Stimulated activated CD4-positive, alpha-beta T cell treated with anti-CD3 and anti-CD28 coated beads, Interleukin-4, amount 100 ng/mL, for 24 hours (primary cell): Measurements from ENCODE around the gene INPP5A.
"Not testable (repeated sequence)": the region's sequence is repeated elsewhere in the genome, so short reads cannot be mapped to it uniquely, and the experiment has no call there.

Experiments
- DNase-seq: peaks from one replicate; pipeline ENCODE4 v3.0.0-alpha.2; 2020

Gene INPP5A

GRCh38 chr10:132504501-132505272 is 32.9 kb upstream of the INPP5A start:
- DNase-seq = no peak

GRCh38 chr10:132505546-132505945 is 32.0 kb upstream of the INPP5A start:
- not testable (repeated sequence) for DNase-seq

DNA sequence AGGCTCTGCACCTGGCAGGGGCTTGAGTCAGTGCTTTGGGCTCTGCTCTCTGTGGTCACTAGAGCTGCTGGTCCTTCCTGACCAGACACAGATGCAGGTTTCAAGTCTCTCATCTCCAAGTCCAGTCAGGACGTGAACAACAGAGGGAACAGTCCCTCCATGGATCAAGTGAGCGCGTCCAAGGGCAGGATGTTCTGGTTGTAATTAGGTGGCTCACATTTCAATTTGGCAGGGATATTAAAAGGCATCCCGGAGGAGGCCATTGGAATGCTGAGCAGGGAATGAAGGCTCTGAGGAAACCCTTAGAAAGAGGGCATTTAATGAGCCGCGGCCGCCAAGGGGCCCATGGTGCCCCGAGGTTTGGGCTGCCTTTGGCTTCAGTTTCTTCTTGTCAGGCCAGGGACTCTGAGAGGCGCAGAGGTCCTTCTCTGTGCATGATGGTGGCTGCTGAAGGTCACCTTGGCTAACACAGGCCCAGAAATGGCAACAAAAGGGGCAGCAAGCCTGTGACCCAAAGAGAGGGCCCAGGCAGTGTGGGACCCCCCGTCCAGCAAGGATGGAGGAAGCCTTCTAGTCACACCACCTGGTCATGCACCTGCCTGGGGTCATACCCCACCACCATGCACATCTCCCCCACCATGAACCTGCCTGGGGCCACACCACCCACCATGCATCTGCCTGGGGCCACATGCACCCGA is 30.7 kb upstream of the INPP5A start:
- DNase-seq = no peak

- no peak for DNase-seq
Observed at GRCh38 chr10:132507409-132507955, 30.1 kb upstream of the INPP5A start.

GRCh38 chr10:132507956-132508490 is 29.6 kb upstream of the INPP5A start:
- no peak for DNase-seq

DNA sequence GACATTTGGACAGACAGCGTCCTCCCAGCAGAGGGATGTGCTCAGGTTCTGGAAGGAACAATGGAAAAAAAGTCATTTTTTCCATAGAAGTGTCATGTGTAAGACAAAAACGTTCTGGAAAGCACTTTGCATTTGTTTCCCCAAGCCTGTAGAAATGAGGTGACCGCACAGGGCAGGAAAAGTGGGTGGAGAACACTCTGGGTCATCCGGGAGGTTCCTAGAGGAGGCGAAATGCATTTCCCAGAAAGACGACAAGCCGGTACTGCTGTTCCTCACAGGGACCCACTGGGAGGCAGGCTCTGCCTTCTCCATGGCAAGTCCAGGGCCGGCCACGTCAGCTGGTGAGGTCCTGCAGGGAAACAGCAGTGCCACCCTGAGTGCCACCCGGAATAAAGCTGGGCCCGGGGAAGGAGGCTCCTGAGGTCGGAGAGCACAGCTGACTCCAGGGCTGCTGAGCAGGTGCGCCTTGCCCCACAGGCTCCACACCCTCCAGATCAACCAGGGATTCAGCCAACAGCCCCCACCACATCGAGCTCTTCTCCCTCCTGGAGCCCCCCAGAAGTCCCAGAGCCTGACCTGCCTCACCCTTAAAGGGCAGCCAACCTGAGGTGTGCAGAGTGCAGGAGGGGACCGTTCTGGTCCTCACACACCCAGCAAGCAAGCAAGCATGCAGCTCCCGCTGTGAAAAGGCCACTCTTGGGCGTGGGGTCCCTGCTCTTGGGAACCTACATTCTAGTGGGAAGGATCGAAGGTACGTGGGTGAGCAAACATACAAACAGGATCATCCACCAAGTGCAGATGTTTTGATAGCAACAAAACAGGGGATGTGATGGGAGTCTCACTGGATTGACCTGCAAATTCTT is 28.8 kb upstream of the INPP5A start:
- DNase-seq = no peak

- DNase-seq = no peak
Observed at GRCh38 chr10:132509506-132510173, 27.9 kb upstream of the INPP5A start.

GRCh38 chr10:132510174-132510611 is 27.4 kb upstream of the INPP5A start:
- no peak for DNase-seq

- DNase-seq = no peak
Observed at GRCh38 chr10:132511121-132512051, 26.2 kb upstream of the INPP5A start.

DNA sequence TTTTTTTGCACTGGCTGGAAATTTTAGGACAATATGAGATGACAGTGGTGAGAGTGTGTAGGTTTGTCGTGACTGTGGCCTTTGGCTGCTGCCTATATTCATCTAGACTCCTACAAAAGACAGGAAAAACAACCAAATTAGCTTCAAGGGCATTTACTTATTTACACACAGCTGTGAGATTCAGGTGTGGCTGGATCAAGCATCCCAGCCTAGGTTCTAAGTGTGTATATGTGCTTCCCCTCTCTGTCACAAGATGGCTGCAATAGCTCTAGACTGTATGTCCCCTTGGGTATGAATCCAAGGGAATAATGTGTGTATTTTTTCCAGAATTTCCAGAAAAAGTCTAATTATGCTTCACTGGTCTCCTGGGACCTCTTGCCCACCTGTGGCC is 25.5 kb upstream of the INPP5A start:
- no peak for DNase-seq

DNA sequence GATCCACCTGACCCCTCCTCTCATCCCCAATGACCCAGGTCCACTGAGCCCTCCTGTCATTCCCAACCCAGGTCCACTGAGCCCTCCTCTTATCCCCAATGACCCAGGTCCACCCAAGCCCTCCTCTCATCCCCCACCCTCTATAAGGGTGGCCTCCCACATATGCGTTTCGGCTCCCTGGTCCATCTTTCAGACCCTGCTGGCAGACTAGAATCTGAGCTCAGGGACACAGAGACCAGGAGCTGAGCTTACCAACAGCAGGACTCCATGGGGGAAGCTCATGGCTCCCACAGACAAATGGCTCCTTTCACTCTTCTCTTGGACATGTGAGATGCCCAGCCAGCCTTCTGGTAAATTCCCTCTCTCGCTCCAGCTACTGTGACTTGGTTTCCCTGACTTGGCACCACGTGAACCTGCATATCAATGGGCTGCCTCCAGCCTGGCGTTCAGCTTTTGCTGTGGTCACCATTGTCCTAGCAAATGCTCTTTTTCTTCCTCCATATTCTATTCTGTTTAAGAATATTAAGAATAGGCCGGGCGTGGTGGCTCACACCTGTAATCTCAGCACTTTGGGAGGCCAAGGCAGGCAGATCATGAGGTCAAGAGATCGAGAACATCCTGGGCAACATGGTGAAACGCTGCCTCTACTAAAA is 24.8 kb upstream of the INPP5A start:
- DNase-seq = no peak

DNA sequence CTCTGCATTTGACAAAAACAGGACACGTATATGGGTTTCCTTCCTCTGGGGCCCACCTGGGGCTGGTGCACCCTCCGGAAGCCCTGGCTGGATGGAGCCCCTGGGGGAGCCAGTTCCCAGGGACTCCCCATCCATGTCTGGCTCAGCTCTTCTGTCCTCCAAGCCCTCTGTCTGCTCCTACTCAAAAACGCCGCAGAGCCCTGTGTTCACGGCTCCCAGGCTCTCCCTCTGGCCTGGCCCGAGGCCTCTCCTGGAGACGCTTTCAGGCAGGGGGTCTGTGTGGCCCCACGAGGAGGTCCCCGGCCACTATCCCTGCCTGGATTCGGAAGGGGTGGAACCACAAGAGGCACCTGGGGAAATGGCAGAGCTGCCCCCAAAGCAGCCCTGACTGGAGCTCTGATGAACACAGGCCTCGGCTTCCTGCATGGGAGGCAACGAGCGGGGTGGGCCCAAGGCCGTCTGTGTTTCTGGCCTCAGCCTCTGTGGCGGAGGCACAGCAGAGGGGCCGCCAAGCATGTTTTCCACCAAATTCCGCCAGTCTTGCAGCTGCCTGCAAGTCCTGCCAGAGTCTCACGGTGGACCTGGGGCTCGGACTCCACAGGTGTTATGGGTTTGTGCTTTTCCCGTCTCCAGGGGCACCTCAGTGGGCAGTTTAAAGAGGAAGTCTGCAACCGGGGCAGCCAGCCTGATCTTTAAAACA is 22.6 kb upstream of the INPP5A start:
- DNase-seq = no peak

DNA sequence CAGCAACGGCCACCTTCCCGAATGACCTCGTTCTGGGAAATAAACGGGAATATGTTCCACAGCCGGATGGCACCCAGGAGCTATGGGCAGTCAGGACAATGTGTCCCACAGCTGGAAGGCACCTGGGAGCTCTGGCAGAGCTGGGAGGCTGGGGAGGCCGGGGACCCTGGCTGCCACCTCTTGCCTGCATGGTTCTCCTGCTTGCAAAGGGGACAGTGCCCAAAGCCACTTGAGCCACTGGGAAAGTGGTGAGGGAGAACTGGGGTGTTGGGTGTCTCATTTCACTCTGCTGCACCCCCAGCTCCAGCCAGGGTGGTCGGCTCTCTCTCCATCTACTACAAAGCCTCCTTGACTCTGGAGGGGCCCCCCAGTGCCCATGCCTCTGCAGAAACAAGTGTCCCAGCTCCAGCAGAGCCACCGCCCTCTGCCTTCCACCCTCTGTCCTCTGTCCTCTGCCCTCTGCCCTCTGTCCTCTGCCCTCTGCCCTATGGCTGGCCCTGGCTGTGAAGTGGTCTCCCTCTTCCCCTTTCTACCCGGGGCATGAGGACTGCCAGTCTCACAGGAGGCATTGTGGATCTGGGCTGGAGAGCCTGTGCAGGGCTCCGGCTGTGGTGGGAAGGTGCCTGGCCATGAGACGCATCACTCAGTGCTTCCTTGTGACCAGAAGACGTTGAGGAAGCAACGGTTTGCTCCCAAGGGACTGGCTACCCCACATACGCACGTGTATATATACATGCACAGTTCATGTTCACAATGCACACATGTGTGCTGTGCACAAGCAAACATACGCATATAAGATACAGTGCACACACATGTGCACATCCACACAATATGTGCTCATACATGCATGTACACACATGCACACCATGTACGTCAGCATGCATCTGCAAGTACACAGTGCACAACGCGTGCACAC is 21.5 kb upstream of the INPP5A start:
- no peak for DNase-seq

- DNase-seq = no peak
Observed at GRCh38 chr10:132516771-132517725, 20.5 kb upstream of the INPP5A start.

GRCh38 chr10:132517951-132518521 is 19.6 kb upstream of the INPP5A start:
- no peak for DNase-seq

DNA sequence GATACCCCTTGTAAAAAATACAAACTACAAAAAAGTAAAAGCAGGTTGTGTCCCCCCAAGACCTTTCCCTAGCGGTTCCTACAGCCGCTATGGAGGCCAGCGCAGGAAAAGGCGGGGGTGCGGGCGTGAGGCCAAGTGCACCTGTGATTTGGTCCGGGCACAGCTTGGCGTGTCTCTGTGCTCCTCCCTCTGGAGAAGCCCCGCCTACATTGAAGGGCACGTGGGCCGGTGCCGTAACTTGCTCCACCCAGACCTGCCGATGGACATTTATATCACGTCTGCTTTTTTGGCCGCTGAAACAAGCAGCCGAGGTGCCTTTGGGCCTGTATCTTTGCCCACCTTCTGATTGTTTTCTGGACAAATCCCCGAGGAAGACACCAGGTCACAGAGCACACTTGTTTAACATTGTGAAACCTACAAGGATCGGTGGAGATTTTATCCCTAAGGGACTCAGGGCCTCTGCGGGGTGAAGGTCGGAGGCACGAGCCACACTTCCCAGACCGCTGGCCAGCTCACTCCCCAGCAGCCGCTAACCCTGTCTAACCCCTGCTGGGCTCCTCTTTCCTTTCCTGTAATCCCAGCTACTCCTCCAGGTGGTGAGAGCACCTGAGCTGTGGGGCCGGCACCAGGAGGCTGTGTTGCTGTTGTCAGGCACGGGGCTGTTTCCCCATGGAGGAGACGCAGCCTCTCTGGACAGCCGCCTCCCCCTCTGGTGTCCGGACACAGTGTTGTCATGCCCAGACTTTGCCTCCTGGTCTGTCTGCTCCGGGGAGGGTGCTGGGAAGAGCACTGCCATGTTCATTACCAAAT is 18.8 kb upstream of the INPP5A start:
- DNase-seq = no peak
